LNCAP (cell line): ENCODE results near the gene ABCE1.
A peak's percentile ranks its signal among the peaks of the same experiment; 100 is the strongest.

Experiments
- TF ChIP-seq, protein P1 (sequence below): fragments of 450-650 bp; IDR thresholded peaks from 2 replicates; pipeline ENCODE4 v1.5.1; 2017; ENCODE audit warnings: mild to moderate bottlenecking

Gene ABCE1

DNA sequence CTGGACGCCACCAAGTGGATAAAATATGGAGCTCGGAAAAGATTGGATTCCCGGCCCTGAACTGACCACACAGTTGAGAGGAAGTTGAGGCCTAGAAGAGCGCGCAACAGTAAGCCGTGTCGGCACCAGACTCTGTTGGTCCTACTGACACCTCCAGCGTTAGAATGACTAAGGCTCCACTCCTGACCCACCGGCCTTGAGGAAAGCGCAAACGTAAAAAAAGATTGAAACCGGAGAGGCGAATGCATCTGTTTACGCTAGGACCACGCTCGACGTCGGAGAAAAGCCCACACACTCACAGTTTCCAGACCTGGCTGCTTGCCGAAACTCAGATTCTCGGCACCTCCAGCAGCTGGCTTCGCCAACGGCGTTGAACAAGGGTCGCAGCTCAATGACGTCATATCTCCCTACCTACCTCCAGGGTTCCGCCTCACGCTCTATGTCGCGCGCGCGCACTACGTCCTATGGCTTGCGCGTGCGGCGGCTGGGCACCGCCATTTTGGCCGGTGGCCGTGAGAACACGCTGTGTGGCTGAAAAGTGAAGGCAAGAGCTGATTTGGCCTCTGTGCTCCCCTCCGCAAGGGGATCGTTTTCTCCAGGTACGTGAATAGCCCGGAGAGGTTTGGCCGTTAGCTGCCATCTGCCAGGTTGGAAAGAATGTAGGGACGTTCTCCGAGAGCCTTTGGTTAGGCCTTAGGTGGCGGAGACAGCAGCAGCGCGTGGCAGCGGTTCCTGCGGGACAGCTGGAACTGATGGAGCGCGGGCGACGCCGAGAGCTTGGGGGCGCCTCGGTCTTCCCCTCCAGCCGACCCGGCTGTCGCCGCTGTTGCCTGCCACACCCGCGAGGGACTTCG, at the start of gene ABCE1, which contains the start of gene ANAPC10:
Gene ABCE1, plus strand, starts transcription at position 491 of the 854 bp plus-strand sequence. CDS start 6,102 bp downstream, outside the sequence.
Gene ANAPC10, minus strand, starts transcription at position 376 of the 854 bp plus-strand sequence. CDS start 2,097 bp downstream, outside the sequence.
- TF ChIP-seq, protein P1, sequence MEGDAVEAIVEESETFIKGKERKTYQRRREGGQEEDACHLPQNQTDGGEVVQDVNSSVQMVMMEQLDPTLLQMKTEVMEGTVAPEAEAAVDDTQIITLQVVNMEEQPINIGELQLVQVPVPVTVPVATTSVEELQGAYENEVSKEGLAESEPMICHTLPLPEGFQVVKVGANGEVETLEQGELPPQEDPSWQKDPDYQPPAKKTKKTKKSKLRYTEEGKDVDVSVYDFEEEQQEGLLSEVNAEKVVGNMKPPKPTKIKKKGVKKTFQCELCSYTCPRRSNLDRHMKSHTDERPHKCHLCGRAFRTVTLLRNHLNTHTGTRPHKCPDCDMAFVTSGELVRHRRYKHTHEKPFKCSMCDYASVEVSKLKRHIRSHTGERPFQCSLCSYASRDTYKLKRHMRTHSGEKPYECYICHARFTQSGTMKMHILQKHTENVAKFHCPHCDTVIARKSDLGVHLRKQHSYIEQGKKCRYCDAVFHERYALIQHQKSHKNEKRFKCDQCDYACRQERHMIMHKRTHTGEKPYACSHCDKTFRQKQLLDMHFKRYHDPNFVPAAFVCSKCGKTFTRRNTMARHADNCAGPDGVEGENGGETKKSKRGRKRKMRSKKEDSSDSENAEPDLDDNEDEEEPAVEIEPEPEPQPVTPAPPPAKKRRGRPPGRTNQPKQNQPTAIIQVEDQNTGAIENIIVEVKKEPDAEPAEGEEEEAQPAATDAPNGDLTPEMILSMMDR: peak; percentile 44; the same call in 1 of the 2 replicates

DNA sequence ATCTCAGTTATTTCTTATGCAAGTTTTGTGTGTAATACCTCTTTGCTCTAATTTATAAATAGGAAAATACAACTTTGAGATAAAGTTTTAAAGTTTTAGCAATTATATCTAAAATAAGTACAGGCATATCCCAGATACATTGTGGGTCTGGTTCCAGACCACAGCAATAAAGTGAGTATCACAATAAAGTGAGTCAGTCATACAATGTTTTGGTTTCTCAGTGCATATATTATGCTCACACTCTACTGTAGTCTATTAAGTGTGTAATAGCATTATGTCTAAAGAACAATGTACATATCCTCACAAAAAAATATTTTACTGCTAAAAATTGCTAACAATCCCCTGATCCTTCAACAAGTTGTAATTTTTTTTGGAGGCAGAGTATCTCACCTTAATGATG, 49.3 kb upstream of the ABCE1 start:
- TF ChIP-seq, protein P1: no peak

DNA sequence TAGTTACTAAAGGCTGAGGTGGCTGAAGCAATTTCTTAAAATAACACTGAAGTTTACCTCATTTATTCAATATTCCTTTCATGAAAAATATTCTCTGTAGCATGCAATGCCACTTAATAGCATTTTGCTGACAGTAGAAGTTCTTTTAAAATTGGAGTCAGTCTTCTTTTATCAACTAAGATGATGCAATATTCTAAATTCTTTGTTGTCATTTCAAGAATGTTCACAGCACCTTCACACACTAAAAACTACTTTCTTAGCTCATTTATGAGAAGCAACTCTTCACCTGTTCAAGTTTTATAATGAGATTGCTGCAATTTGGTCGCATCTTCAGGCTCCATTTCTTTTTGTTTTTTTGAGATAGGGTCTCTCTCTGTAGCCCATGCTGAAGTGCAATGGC, 48.9 kb upstream of the ABCE1 start:
- TF ChIP-seq, protein P1: no peak

DNA sequence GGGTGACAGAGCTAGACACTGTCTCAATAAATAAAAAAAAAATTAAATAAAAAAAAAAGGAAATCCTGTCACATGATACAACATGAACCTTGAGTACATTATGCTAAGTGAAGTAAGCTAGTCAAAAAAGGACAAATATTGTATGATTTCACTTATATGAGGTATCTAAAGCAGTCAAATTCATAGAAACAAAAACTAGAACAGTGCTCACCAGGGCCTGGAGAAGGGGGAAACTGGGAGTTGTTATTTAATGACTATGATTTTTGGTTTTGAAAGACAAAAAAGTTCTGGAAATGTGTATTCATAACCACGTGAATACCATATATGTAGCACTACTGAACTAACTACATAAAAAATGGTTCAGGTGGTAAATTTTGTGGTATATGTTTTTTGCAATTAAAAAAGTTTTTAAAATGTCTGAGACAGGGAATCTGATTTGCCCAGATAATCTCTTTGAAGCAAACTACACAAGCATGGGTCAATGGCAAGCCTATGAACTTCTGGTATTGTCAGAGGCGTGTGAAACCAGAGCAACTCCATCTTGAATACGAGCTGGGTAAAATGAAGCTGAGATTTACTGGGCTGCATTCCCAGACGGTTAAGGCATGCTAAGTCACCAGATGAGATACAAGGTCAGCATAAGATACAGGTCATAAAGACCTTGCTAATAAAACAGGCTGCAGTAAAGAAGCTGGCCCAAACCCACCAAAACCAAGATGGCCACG, 42.4 kb upstream of the ABCE1 start:
- TF ChIP-seq, protein P1: no peak

DNA sequence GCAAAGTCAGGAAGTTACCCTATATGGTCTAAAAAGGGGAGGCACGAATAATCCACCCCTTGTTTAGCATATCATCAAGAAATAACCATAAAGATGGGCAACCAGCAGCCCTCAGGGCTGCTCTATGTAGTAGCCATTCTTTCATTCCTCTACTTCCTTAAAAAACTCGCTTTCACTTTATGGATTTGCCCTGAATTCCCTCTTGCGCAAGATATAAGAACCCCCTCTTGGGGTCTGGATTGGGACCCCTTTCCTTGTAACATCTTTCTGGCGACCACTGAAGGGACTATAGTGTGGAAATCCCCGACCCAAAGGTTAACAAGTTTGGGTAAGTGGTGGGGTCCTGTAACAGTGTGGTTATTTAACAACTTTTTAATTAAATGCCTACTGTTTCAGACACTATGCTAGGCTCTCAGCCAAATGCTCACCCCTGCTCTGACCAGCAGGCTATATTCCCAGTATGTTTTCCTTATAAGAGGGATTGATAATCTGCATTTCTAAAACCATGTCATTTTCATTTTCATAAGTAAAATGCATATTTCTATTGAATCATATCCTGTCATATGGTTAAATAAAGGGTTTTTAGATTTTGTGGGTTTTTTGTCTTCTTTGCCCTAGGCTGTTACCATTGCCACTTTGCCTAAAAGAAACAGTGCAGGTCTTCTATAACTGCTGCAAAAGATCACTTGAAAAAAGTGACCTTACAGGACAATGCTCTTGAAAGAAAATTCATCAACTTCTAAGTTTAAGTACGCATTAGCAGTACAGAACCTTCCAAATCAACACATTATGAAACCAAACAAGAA, 41.6 kb upstream of the ABCE1 start:
- TF ChIP-seq, protein P1: no peak

DNA sequence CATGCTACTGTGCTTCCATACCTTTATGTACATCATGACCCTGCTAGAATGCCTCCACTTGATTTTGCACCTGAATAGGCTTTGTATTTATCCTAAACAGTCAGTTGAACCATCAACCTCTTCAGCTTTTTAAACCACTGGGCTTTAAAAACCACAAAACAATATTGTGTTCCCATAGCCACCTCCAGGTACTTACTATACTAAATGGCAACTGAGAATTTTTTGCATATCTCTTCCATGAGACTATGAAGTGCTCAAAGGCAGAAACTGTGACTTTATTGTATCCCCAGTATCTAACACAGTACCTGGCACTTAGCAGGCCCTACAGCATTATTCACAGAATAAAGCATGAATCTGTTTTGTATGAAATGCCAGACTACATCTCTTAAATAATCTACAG, 39.9 kb upstream of the ABCE1 start:
- TF ChIP-seq, protein P1: no peak

DNA sequence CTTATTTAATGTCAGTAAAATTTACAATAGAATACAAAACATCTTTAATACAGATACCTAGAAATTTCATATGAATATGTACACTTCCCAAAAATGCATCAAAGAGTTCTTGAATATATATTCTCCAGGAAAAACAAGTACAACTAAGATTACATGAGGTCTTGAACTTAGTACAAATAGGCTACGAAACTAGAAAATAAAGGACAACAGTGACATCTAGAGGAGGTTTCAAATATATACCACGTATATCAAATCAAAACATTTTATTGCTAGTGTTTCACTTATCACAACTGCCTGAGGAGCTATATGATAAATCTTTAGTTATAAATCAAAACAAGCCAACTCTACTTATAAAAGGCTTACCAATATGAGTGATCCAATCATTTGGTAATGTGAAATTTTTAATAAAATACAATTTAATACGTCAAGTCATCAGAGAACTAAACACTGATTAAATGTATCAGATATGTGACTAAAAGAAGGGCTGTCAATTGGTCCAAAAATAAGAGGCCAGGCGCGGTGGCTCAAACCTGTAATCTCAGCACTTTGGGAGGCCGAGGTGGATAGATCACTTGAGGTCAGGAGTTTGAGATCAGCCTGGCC, 36.7 kb upstream of the ABCE1 start:
- TF ChIP-seq, protein P1: peak; percentile 47; the same call in 1 of the 2 replicates
